GM23338 (cell line): Measurements from ENCODE around the gene XYLT1. TPM values are rescaled to one million over a fixed set of nuclear protein-coding genes. Genes with fewer than 3 reads are reported as not detected.

Experiments used
- ATAC-seq: fragments of 200-7000 bp; cut with Tn5 transposase; 3 replicates; pipeline ENCODE4 v1.9.1; 2020
- DNase-seq: peaks from one replicate; pipeline ENCODE4 v3.0.0-alpha.2; 2015; ENCODE audit warnings: low spot score
- H2AFZ ChIP-seq: fragments of 200-600 bp; sonication (generic); 2 replicates; pipeline ENCODE4 v1.8.0; 2016; ENCODE audit warnings: antibody characterized with exemption, mild to moderate bottlenecking, moderate library complexity
- H3F3A ChIP-seq: fragments of 200-600 bp; sonication (generic); replicated peaks from 2 replicates; pipeline ENCODE4 v1.8.0; 2017; ENCODE audit warnings: antibody characterized with exemption, mixed run types, low read depth
- H3K27ac ChIP-seq: fragments of 200-600 bp; sonication (generic); 2 replicates; pipeline ENCODE4 v1.6.1; 2016; ENCODE audit warnings: low read depth
- H3K27me3 ChIP-seq: fragments of 200-600 bp; sonication (generic); 2 replicates; pipeline ENCODE4 v1.8.0; 2016; ENCODE audit warnings: mild to moderate bottlenecking, mixed run types, moderate library complexity; ENCODE audit not compliant: insufficient read depth
- H3K36me3 ChIP-seq: fragments of 200-600 bp; sonication (generic); 2 replicates; pipeline ENCODE4 v1.8.0; 2016; ENCODE audit warnings: mild to moderate bottlenecking; ENCODE audit not compliant: insufficient read depth
- H3K4me1 ChIP-seq: fragments of 200-600 bp; sonication (generic); 2 replicates; pipeline ENCODE4 v1.8.0; 2016; ENCODE audit warnings: mild to moderate bottlenecking, moderate library complexity; ENCODE audit not compliant: insufficient read depth
- H3K4me2 ChIP-seq: fragments of 200-600 bp; sonication (generic); 2 replicates; pipeline ENCODE4 v1.7.1; 2017; ENCODE audit warnings: mixed run types
- H3K4me3 ChIP-seq: fragments of 200-600 bp; sonication (generic); 2 replicates; pipeline ENCODE4 v1.6.1; 2016; ENCODE audit warnings: mixed run types
- H3K79me2 ChIP-seq: fragments of 200-600 bp; sonication (generic); replicated peaks from 2 replicates; pipeline ENCODE4 v1.8.0; 2017; ENCODE audit warnings: mild to moderate bottlenecking; ENCODE audit not compliant: insufficient read depth
- H3K9me2 ChIP-seq: fragments of 200-600 bp; sonication (generic); 2 replicates; pipeline ENCODE4 v1.8.0; 2017; ENCODE audit not compliant: insufficient read depth
- H4K20me1 ChIP-seq: fragments of 200-600 bp; sonication (generic); replicated peaks from 2 replicates; pipeline ENCODE4 v1.8.0; 2017; ENCODE audit warnings: mild to moderate bottlenecking; ENCODE audit not compliant: insufficient read depth
- H3K27ac Mint-ChIP-seq: 2 replicates; pipeline ENCODE4 v1.8.0; 2020; ENCODE audit warnings: inconsistent platforms, mild to moderate bottlenecking, moderate library complexity, mixed read lengths
- H3K27me3 Mint-ChIP-seq: 3 replicates; pipeline ENCODE4 v1.8.0; 2022; ENCODE audit warnings: low read depth, mild to moderate bottlenecking, moderate library complexity, mixed read lengths, inconsistent platforms; ENCODE audit not compliant: insufficient read depth, poor library complexity
- H3K36me3 Mint-ChIP-seq: 3 replicates; pipeline ENCODE4 v1.8.0; 2021; ENCODE audit warnings: low read depth, mild to moderate bottlenecking, inconsistent platforms, moderate library complexity, mixed read lengths
- H3K4me1 Mint-ChIP-seq: 3 replicates; pipeline ENCODE4 v1.8.0; 2020; ENCODE audit warnings: mild to moderate bottlenecking, inconsistent platforms, mixed read lengths
- H3K4me3 Mint-ChIP-seq: 3 replicates; pipeline ENCODE4 v1.8.0; 2021; ENCODE audit warnings: moderate library complexity, mild to moderate bottlenecking, inconsistent platforms, mixed read lengths
- H3K9me3 Mint-ChIP-seq: 3 replicates; pipeline ENCODE4 v1.8.0; 2020; ENCODE audit warnings: moderate library complexity, mild to moderate bottlenecking, inconsistent platforms, mixed read lengths
- CTCF ChIP-seq, 2 experiments: fragments of 200-600 bp in 1 of 2; sonication (generic) in 1 of 2; conservative IDR thresholded peaks; 2 replicates each; pipeline versions ENCODE4 v1.5.1 to v1.6.1; 2016 to 2017; ENCODE audit warnings: antibody characterized with exemption in 2 of 2, low read depth in 2 of 2, mild to moderate bottlenecking in 2 of 2, moderate library complexity in 1 of 2
- ETS1 ChIP-seq: IDR thresholded peaks from 2 replicates; pipeline ENCODE4 v1.6.1; 2016; ENCODE audit warnings: antibody characterized with exemption
- EZH2phosphoT487 ChIP-seq: fragments of 200-600 bp; sonication (generic); IDR thresholded peaks from one replicate; pipeline ENCODE4 v1.8.1; 2018; ENCODE audit warnings: antibody characterized with exemption; ENCODE audit not compliant: unreplicated experiment
- NANOG ChIP-seq: IDR thresholded peaks from 2 replicates; pipeline ENCODE4 v1.6.1; 2016; ENCODE audit warnings: antibody characterized with exemption, borderline replicate concordance
- POLR2AphosphoS5 ChIP-seq: IDR thresholded peaks from 2 replicates; pipeline ENCODE4 v1.6.1; 2016; ENCODE audit warnings: antibody characterized with exemption, low read depth
- STAT1 ChIP-seq: IDR thresholded peaks from one replicate; pipeline ENCODE4 v1.6.1; 2016; ENCODE audit warnings: antibody characterized with exemption; ENCODE audit not compliant: unreplicated experiment
- ZNF114 ChIP-seq: fragments of 250-450 bp; sonication (Bioruptor Pico); IDR thresholded peaks from 2 replicates; pipeline ENCODE4 v1.5.0; 2020; ENCODE audit warnings: mild to moderate bottlenecking, moderate library complexity
- ZNF331 ChIP-seq: fragments of 250-450 bp; sonication (Bioruptor Pico); IDR thresholded peaks from 2 replicates; pipeline ENCODE4 v1.5.0; 2020; ENCODE audit warnings: low read depth, mild to moderate bottlenecking, moderate library complexity
- polyA plus RNA-seq: library from polyadenylated mRNA; unstranded; fragments of >200 nt; fragmentation: Nextera tagmentation; extraction: Ambion mirVana; gene quantifications from 2 replicates; pipeline ENCODE4 v1.2.1, GENCODE V29; 2016
- total RNA-seq: library from RNA; depleted of rRNA; stranded (reverse); fragments of >200 nt; shearing (Covaris generic); gene quantifications from 2 replicates; pipeline ENCODE4 v1.2.3, GENCODE V29; 2014
- TF ChIP-seq, protein P1 (sequence below): fragments of 250-450 bp; sonication (Bioruptor Pico); IDR thresholded peaks from 2 replicates; pipeline ENCODE4 v1.5.0; 2020; ENCODE audit warnings: mild to moderate bottlenecking, moderate library complexity

XYLT1 gene
- total and polyA plus RNA-seq, 2 experiments from 2014 or later, result 3.5 to 24.7 TPM

DNA sequence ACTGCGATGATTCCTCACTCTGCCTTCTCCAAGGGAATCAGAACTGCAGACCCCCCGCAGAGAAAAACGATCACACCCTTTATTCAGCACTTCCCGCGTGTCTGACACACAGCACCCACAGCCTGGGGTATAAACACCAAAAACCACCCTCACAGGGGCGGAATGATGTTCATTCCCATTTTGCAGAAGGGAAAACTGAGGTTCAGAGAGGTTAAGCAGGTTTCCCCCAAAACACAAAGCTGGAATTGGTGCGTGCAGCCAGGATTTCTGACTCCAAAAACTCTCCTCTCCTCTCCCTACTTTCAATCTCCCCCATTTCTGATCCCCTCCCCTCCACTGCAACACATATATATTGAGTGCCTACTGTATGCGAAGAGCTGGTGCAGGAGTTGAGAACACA lies 55.8 kb downstream of the XYLT1 start:
- H3K4me2 ChIP-seq, result no peak overlapping the region
- DNase-seq (no peak), ATAC-seq (no peak)
- H3K79me2 ChIP-seq, result peaks cover 77% of the 10 kb centered on the region
- H3K36me3 ChIP-seq, result peaks cover 6% of the 10 kb centered on the region; the same call in 1 of the 2 replicates
- Mint-ChIP-seq H3K27me3 (peaks cover 6% of the 10 kb centered on the region), H3K4me3 (no peak overlapping the region), H3K4me1 (peaks cover 38% of the 10 kb centered on the region), H3K27ac (peak overlapping the region; percentile 47; the same call in 1 of the 2 replicates), H3K36me3 (peaks cover 4% of the 10 kb centered on the region; the same call in 1 of the 3 replicates), H3K9me3 (no peaks in the 10 kb centered on the region)
- no peaks in the 10 kb centered on the region for H4K20me1 ChIP-seq
- H3K27ac ChIP-seq, result no peak overlapping the region
- H3K9me2 ChIP-seq, result peaks cover 6% of the 10 kb centered on the region; the same call in 1 of the 2 replicates
- no peak overlapping the region for H3K4me3 ChIP-seq
- no peaks in the 10 kb centered on the region for H3K27me3 ChIP-seq
- H3K4me1 ChIP-seq, result peaks cover 18% of the 10 kb centered on the region
- H3F3A ChIP-seq, result no peaks in the 10 kb centered on the region
- no peak overlapping the region for H2AFZ ChIP-seq
- TF ChIP-seq STAT1 (no peak), POLR2AphosphoS5 (no peak), EZH2phosphoT487 (no peak)

GRCh38 chr16:17414421-17414820 lies 56.3 kb downstream of the XYLT1 start:
- Mint-ChIP-seq H3K27ac (no peak overlapping the region), H3K27me3 (peaks cover 6% of the 10 kb centered on the region), H3K36me3 (peaks cover 4% of the 10 kb centered on the region; the same call in 1 of the 3 replicates), H3K4me1 (peaks cover 38% of the 10 kb centered on the region), H3K9me3 (no peaks in the 10 kb centered on the region), H3K4me3 (no peak overlapping the region)
- Histone ChIP-seq H3K79me2 (peaks cover 74% of the 10 kb centered on the region), H4K20me1 (no peaks in the 10 kb centered on the region), H3K36me3 (peaks cover 6% of the 10 kb centered on the region; the same call in 1 of the 2 replicates), H2AFZ (no peak overlapping the region), H3K4me2 (no peak overlapping the region), H3K27ac (no peak overlapping the region), H3F3A (no peaks in the 10 kb centered on the region), H3K27me3 (no peaks in the 10 kb centered on the region), H3K9me2 (peaks cover 6% of the 10 kb centered on the region; the same call in 1 of the 2 replicates), H3K4me1 (peaks cover 18% of the 10 kb centered on the region), H3K4me3 (no peak overlapping the region)
- ATAC-seq, result no peak
- no peak for DNase-seq
- TF ChIP-seq STAT1 (no peak), NANOG (no peak), ZNF331 (no peak), CTCF (conservative IDR thresholded peaks at IDR 0.05; ENCODE audit: low read depth in 2 of 2) (no peak), ZNF114 (no peak), ETS1 (no peak)
- TF ChIP-seq, protein P1, sequence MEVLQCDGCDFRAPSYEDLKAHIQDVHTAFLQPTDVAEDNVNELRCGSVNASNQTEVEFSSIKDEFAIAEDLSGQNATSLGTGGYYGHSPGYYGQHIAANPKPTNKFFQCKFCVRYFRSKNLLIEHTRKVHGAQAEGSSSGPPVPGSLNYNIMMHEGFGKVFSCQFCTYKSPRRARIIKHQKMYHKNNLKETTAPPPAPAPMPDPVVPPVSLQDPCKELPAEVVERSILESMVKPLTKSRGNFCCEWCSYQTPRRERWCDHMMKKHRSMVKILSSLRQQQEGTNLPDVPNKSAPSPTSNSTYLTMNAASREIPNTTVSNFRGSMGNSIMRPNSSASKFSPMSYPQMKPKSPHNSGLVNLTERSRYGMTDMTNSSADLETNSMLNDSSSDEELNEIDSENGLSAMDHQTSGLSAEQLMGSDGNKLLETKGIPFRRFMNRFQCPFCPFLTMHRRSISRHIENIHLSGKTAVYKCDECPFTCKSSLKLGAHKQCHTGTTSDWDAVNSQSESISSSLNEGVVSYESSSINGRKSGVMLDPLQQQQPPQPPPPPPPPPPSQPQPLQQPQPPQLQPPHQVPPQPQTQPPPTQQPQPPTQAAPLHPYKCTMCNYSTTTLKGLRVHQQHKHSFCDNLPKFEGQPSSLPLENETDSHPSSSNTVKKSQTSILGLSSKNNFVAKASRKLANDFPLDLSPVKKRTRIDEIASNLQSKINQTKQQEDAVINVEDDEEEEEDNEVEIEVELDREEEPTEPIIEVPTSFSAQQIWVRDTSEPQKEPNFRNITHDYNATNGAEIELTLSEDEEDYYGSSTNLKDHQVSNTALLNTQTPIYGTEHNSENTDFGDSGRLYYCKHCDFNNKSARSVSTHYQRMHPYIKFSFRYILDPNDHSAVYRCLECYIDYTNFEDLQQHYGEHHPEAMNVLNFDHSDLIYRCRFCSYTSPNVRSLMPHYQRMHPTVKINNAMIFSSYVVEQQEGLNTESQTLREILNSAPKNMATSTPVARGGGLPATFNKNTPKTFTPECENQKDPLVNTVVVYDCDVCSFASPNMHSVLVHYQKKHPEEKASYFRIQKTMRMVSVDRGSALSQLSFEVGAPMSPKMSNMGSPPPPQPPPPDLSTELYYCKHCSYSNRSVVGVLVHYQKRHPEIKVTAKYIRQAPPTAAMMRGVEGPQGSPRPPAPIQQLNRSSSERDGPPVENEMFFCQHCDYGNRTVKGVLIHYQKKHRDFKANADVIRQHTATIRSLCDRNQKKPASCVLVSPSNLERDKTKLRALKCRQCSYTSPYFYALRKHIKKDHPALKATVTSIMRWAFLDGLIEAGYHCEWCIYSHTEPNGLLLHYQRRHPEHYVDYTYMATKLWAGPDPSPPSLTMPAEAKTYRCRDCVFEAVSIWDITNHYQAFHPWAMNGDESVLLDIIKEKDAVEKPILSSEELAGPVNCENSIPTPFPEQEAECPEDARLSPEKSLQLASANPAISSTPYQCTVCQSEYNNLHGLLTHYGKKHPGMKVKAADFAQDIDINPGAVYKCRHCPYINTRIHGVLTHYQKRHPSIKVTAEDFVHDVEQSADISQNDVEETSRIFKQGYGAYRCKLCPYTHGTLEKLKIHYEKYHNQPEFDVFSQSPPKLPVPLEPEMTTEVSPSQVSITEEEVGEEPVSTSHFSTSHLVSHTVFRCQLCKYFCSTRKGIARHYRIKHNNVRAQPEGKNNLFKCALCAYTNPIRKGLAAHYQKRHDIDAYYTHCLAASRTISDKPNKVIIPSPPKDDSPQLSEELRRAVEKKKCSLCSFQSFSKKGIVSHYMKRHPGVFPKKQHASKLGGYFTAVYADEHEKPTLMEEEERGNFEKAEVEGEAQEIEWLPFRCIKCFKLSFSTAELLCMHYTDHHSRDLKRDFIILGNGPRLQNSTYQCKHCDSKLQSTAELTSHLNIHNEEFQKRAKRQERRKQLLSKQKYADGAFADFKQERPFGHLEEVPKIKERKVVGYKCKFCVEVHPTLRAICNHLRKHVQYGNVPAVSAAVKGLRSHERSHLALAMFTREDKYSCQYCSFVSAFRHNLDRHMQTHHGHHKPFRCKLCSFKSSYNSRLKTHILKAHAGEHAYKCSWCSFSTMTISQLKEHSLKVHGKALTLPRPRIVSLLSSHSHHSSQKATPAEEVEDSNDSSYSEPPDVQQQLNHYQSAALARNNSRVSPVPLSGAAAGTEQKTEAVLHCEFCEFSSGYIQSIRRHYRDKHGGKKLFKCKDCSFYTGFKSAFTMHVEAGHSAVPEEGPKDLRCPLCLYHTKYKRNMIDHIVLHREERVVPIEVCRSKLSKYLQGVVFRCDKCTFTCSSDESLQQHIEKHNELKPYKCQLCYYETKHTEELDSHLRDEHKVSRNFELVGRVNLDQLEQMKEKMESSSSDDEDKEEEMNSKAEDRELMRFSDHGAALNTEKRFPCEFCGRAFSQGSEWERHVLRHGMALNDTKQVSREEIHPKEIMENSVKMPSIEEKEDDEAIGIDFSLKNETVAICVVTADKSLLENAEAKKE, result no peak
